Breast epithelium (tissue), 4 donors: ENCODE measurements around the gene KCTD14. TPM values are rescaled to one million over a fixed set of nuclear protein-coding genes. Genes with fewer than 3 reads are reported as not detected.

Experiments
- DNase-seq, 2 donors: peaks; one replicate each; pipeline ENCODE4 v3.0.0-alpha.2; 2019; ENCODE audit warnings: low spot score in 2 of 2
- H3K27ac ChIP-seq, 2 donors: fragments of 200-600 bp; sonication (generic) in 1 of 2; one replicate each; pipeline ENCODE4 v1.5.1; 2016 to 2019; ENCODE audit warnings: mild to moderate bottlenecking in 1 of 2
- H3K27me3 ChIP-seq, 2 donors: fragments of 200-600 bp; sonication (generic) in 1 of 2; one replicate each; pipeline versions ENCODE4 v1.5.1 to v1.6.0; 2017 to 2019; ENCODE audit warnings: control low read depth in 1 of 2, mild to moderate bottlenecking in 1 of 2
- H3K36me3 ChIP-seq: fragments of 200-600 bp; one replicate; pipeline ENCODE4 v1.5.1; 2019
- H3K4me1 ChIP-seq, 2 donors: fragments of 200-600 bp; sonication (generic); one replicate each; pipeline ENCODE4 v1.5.1; 2016 to 2019; ENCODE audit warnings: control low read depth in 1 of 2
- H3K4me3 ChIP-seq, 3 donors: fragments of 200-600 bp; sonication (generic); 1 replicate in 2 of 3; 2 replicates in 1 of 3; pipeline ENCODE4 v1.5.1; 2016 to 2019; ENCODE audit warnings: mild to moderate bottlenecking in 3 of 3, moderate library complexity in 2 of 3
- H3K9me3 ChIP-seq, 2 donors: fragments of 200-600 bp; sonication (generic) in 1 of 2; one replicate each; pipeline ENCODE4 v1.5.1; 2016 to 2019; ENCODE audit warnings: control low read depth in 1 of 2
- POLR2A ChIP-seq: fragments of 450-650 bp; IDR thresholded peaks from one replicate; pipeline ENCODE4 v1.6.1; 2016; ENCODE audit warnings: antibody characterized with exemption, mild to moderate bottlenecking, moderate library complexity
- POLR2AphosphoS5 ChIP-seq, 3 donors: sonication (generic); formaldehyde crosslinking; IDR thresholded peaks; one replicate each; pipeline ENCODE4 v1.6.1; 2017; ENCODE audit warnings: antibody characterized with exemption in 3 of 3
- intact Hi-C: fragments of 100-400 bp; cut with DNase I; formaldehyde crosslinking; loops from one replicate; pipeline ENCODE4 v1.15.1; 2023; ENCODE audit warnings: low total_unique reads
- total RNA-seq, 3 donors: library from RNA; depleted of rRNA; stranded (reverse); fragments of >200 nt; gene quantifications; one replicate each; pipeline ENCODE4 v1.1.0, GENCODE V29; 2016
- TF ChIP-seq, protein P1 (sequence below), 3 donors: fragments of 450-650 bp; IDR thresholded peaks; one replicate each; pipeline ENCODE4 v1.5.1; 2016 to 2017; ENCODE audit warnings: antibody characterized with exemption in 3 of 3, mild to moderate bottlenecking in 3 of 3, moderate library complexity in 3 of 3

KCTD14 gene
- 10 to 100 TPM in 1 of 3 donors, 1 to 10 TPM in 1, under 1 TPM in 1; 0.64 to 22.4 (median 7.9) TPM for total RNA-seq

DNA sequence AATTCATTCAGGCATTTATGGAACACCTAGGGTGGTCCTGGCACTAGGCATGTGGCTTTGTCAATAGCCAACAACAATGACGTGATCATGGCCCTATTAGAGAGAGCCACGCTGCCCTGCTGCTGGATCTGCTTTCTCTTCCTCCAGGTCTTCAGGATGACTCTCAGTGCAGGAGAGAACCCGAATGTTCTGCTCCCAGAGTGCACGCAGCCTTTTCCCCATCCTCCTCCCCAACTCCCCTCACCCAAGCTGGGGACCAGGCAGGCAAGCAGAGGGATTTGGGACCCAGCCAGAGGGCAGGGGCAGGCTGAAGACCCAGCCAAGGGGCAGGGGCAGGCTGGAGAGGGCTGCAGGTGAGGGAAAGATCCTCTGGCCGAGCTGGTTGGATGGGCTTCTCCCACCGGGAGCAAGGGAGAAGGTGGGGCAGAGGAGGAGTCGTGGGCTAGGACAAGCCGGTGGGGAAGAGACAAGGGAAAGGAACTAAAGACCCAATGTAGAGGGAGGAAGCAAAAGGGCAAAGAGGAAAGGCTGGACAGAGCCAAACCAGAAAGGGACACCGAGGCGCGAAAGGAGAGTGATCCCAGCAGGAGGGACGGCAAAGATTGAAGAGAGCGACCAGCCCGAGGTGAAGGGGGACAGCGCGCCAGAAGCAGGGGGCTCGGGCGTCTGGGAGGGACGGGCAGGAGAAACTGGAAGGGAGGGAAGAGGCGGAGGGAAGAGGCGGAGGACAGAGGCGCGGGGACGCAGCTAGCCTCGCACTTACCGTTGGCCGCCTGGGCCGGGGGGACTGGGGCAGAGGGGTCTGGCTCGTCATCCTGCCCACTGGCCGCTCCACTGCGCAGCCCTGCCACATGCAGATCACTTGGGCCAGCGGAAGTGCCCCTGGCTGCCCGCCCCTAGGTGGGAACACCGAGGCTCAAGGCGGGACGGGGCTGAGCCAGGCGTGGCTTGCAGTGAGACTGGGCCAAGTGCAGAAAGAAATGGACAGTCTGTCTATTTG is at the start of gene KCTD14:
KCTD14 (minus strand) TSS at position 880 of the 1,000 bp plus-strand sequence; CDS start at position 853, 27 bp downstream.
- intact Hi-C loops = no loop called here
- H3K9me3 ChIP-seq = no peaks in the 10 kb centered on the region
- H3K27me3 ChIP-seq = no peaks in the 10 kb centered on the region
- H3K36me3 ChIP-seq = no peaks in the 10 kb centered on the region
- peak within 1 kb of the TSS; percentile 89 to 94 for H3K27ac ChIP-seq
- H3K4me1 ChIP-seq = no peaks in the 10 kb centered on the region
- DNase-seq = peak; percentile 59 to 70
- H3K4me3 ChIP-seq = peak within 1 kb of the TSS; percentile 47 to 84 (median 62)
- TF ChIP-seq POLR2AphosphoS5 (IDR thresholded peaks at IDR 0.05) (peak in 1 of 3 donors; percentile 79), POLR2A (no peak)

- H3K9me3 ChIP-seq = no peaks in the 10 kb centered on the region
- DNase-seq = no peak
- peaks cover 0 to under 1% of the 10 kb centered on the region in 2 donors for H3K4me1 ChIP-seq
- no peak overlapping the region for H3K4me3 ChIP-seq
- no peak for TF ChIP-seq POLR2A
- no peak for TF ChIP-seq POLR2AphosphoS5 (IDR thresholded peaks at IDR 0.05)
- TF ChIP-seq, protein P1, sequence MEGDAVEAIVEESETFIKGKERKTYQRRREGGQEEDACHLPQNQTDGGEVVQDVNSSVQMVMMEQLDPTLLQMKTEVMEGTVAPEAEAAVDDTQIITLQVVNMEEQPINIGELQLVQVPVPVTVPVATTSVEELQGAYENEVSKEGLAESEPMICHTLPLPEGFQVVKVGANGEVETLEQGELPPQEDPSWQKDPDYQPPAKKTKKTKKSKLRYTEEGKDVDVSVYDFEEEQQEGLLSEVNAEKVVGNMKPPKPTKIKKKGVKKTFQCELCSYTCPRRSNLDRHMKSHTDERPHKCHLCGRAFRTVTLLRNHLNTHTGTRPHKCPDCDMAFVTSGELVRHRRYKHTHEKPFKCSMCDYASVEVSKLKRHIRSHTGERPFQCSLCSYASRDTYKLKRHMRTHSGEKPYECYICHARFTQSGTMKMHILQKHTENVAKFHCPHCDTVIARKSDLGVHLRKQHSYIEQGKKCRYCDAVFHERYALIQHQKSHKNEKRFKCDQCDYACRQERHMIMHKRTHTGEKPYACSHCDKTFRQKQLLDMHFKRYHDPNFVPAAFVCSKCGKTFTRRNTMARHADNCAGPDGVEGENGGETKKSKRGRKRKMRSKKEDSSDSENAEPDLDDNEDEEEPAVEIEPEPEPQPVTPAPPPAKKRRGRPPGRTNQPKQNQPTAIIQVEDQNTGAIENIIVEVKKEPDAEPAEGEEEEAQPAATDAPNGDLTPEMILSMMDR (IDR thresholded peaks at IDR 0.05) = no peak
- no peak overlapping the region for H3K27ac ChIP-seq
- intact Hi-C loops = no loop called here
- no peaks in the 10 kb centered on the region for H3K36me3 ChIP-seq
- no peaks in the 10 kb centered on the region for H3K27me3 ChIP-seq
Measured at GRCh38 chr11:78072455-78072854, 49.4 kb upstream of the KCTD14 start.

DNA sequence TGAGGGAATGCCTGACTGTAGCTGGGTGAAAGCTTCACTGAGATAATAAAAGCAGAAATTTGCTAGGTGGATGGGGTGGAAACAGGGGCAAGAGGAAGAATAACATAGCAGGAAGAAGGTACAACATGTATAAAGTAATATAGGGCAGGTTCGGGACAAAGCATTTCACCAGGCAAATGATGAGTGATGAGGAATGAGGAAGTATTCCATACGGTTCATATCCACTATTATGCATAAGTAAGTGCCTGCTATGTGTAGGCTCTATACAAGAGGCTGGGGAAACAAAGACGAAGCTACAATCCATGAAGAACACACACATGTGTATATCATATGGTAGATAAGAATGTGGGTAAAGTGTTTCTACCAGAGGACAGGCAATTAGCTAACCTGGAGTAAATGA is 48.6 kb upstream of the KCTD14 start:
- TF ChIP-seq POLR2A (no peak), POLR2AphosphoS5 (IDR thresholded peaks at IDR 0.05) (no peak)
- TF ChIP-seq, protein P1 (IDR thresholded peaks at IDR 0.05) = no peak
- H3K9me3 ChIP-seq = no peaks in the 10 kb centered on the region
- no peak overlapping the region for H3K27ac ChIP-seq
- no peaks in the 10 kb centered on the region for H3K36me3 ChIP-seq
- DNase-seq = no peak
- no peak overlapping the region for H3K4me3 ChIP-seq
- intact Hi-C loops = no loop called here
- H3K27me3 ChIP-seq = no peaks in the 10 kb centered on the region
- no peaks in the 10 kb centered on the region for H3K4me1 ChIP-seq

GRCh38 chr11:78070621-78071020 is 47.5 kb upstream of the KCTD14 start:
- TF ChIP-seq POLR2A (no peak), POLR2AphosphoS5 (IDR thresholded peaks at IDR 0.05) (no peak)
- TF ChIP-seq, protein P1 (IDR thresholded peaks at IDR 0.05) = no peak
- intact Hi-C loops = no loop called here
- Histone ChIP-seq H3K4me1 (no peaks in the 10 kb centered on the region), H3K4me3 (no peak overlapping the region), H3K36me3 (no peaks in the 10 kb centered on the region), H3K9me3 (no peaks in the 10 kb centered on the region), H3K27me3 (no peaks in the 10 kb centered on the region), H3K27ac (no peak overlapping the region)
- DNase-seq = no peak

GRCh38 chr11:78069465-78069864 is 46.4 kb upstream of the KCTD14 start:
- Histone ChIP-seq H3K27me3 (no peaks in the 10 kb centered on the region), H3K4me1 (no peaks in the 10 kb centered on the region), H3K27ac (peak overlapping the region in 1 of 2 donors; percentile 9), H3K36me3 (no peaks in the 10 kb centered on the region), H3K9me3 (no peaks in the 10 kb centered on the region), H3K4me3 (no peak overlapping the region)
- intact Hi-C loops = no loop called here
- TF ChIP-seq POLR2A (no peak), POLR2AphosphoS5 (IDR thresholded peaks at IDR 0.05) (no peak)
- TF ChIP-seq, protein P1 (IDR thresholded peaks at IDR 0.05) = no peak
- no peak for DNase-seq
